A673 (cell line): ENCODE measurements around the gene YIPF3. TPM values are rescaled to one million over a fixed set of nuclear protein-coding genes. Genes with fewer than 3 reads are reported as not detected.
A peak's percentile ranks its signal among the peaks of the same experiment; 100 is the strongest.

ENCODE experiments used
- BruUV-seq: library from RNA; stranded (reverse); fragments of 400-500 nt; replicated peaks from 2 replicates; lab custom pipeline; 2021; lab: Mats Ljungman, UMichigan
- CTCF ChIA-PET: fragments of 300-600 bp; sonication (Branson Sonifier 250); formaldehyde crosslinking; loops from one replicate; lab custom pipeline; 2022; ENCODE audit warnings: antibody characterized with exemption; lab: Charles Lee
- POLR2A ChIA-PET: fragments of 300-600 bp; sonication (Branson Sonifier 250); formaldehyde crosslinking; loops from one replicate; lab custom pipeline; 2022; ENCODE audit warnings: antibody characterized with exemption; ENCODE audit not compliant: low non-redundant PET; lab: Charles Lee
- DNase-seq: peaks from one replicate; pipeline ENCODE4 v3.0.0-alpha.2; 2015; ENCODE audit warnings: low spot score
- H3K27ac ChIP-seq: fragments of 200-600 bp; sonication (generic); 2 replicates; pipeline ENCODE4 v1.5.1; 2016; ENCODE audit warnings: mixed run types, low read depth, mild to moderate bottlenecking, mixed read lengths, antibody characterized with exemption, low read length; ENCODE audit not compliant: poor library complexity, severe bottlenecking
- H3K27me3 ChIP-seq: fragments of 200-600 bp; sonication (generic); replicated peaks from 2 replicates; pipeline ENCODE4 v1.6.1; 2017; ENCODE audit warnings: mixed run types, low read depth, mild to moderate bottlenecking, mixed read lengths, antibody characterized with exemption, low read length; ENCODE audit not compliant: insufficient read depth, poor library complexity
- H3K36me3 ChIP-seq: fragments of 200-600 bp; sonication (generic); 2 replicates; pipeline ENCODE4 v1.6.1; 2016; ENCODE audit warnings: mixed run types, mild to moderate bottlenecking, mixed read lengths, antibody characterized with exemption, low read length; ENCODE audit not compliant: insufficient read depth, poor library complexity, severe bottlenecking
- H3K4me1 ChIP-seq: fragments of 200-600 bp; sonication (generic); 2 replicates; pipeline ENCODE4 v1.6.1; 2017; ENCODE audit warnings: mixed run types, mild to moderate bottlenecking, mixed read lengths, antibody characterized with exemption, low read length; ENCODE audit not compliant: insufficient read depth, poor library complexity, severe bottlenecking
- H3K4me3 ChIP-seq: fragments of 200-600 bp; sonication (generic); 2 replicates; pipeline ENCODE4 v1.5.1; 2016; ENCODE audit warnings: low read depth, mixed run types, mild to moderate bottlenecking, mixed read lengths, low read length; ENCODE audit not compliant: poor library complexity, severe bottlenecking
- H3K9me3 ChIP-seq: fragments of 200-600 bp; sonication (generic); 2 replicates; pipeline ENCODE4 v1.6.1; 2016; ENCODE audit warnings: mixed run types, low read depth, mild to moderate bottlenecking, mixed read lengths, antibody characterized with exemption, low read length; ENCODE audit not compliant: poor library complexity, severe bottlenecking
- EZH2 ChIP-seq: fragments of 200-600 bp; sonication (generic); IDR thresholded peaks from 2 replicates; pipeline ENCODE4 v1.6.1; 2017; ENCODE audit warnings: borderline replicate concordance, low read depth, mild to moderate bottlenecking, mixed read lengths, antibody characterized with exemption, low read length; ENCODE audit not compliant: poor library complexity, severe bottlenecking
- intact Hi-C: fragments of 100-400 bp; cut with micrococcal nuclease; formaldehyde crosslinking; loops from one replicate; pipeline ENCODE4 v1.10.0; 2022; ENCODE audit not compliant: unreplicated experiment
- total RNA-seq: library from RNA; stranded (reverse); gene quantifications from 2 replicates; pipeline ENCODE4 v1.2.3, GENCODE V29; 2021
- TF ChIP-seq, protein P1 (sequence below): fragments of 300-800, 200-600 bp; sonication (generic); conservative IDR thresholded peaks from 2 replicates; pipeline ENCODE4 v1.5.1; 2017; ENCODE audit warnings: low read depth, mild to moderate bottlenecking, antibody characterized with exemption, low read length, moderate library complexity, mixed read lengths

Gene YIPF3
- total RNA-seq, 1 experiment from 2014 or later, result 75.1 TPM

DNA sequence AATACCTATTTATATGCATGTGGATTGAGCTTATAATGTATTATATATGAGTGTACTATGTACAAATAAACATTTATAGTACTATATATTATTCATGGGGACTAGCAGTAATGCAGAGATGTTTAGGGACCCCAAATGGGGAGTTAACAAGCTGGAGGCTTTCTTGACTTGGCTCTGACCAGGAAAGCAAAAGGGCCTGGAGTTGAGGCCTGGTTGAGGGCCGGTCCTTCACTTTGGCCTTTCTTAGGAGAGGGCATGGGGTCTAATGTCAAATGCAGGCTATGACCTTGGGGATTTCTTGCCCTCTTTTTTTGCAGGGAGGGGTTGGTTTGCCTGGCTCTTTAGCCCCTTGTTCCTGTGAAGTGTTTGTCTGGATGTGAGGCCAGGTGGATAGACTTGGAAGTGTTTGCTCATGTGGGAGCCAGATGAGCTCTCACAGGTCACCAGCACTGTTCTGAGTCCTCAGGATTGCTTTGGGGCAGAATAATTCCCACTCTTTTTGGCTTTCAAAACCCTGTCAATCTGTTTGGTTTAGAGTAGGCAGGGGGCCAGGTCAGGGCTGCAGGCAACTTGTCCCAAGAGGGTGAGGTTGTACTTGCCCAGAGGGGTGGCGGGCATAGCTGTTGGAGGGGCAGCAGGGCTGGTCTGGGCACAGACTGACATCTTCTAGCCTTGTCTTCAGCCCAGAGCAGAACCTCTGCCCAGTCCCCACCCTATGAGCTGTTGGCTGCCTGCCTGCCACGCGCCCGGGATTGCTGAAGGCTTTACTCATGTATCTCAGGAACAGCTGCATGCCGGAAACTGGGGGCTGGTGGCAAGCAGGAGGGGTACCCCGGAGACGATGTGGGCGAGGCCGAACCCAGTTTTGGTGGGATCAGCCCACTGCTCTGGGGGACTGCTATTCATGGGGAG lies 24.7 kb downstream of the YIPF3 start:
- POLR2A ChIA-PET, result no interaction called here
- peak; percentile 64 for DNase-seq
- CTCF ChIA-PET, result interaction anchor here (1.1 to 1.6 kb wide), 2 partner anchors 15 to 18 kb away, joined by 3 to 5 read pairs; partner anchors contain the start of gene LRRC73
- Histone ChIP-seq H3K4me3 (peak overlapping the region; percentile 18), H3K27me3 (no peaks in the 10 kb centered on the region), H3K9me3 (no peaks in the 10 kb centered on the region), H3K4me1 (peaks cover 48% of the 10 kb centered on the region), H3K36me3 (no peaks in the 10 kb centered on the region), H3K27ac (peak overlapping the region; percentile 56)
- BruUV-seq, result no TSS peak
- intact Hi-C loops, result no loop called here
- no peak for TF ChIP-seq EZH2
- TF ChIP-seq, protein P1, sequence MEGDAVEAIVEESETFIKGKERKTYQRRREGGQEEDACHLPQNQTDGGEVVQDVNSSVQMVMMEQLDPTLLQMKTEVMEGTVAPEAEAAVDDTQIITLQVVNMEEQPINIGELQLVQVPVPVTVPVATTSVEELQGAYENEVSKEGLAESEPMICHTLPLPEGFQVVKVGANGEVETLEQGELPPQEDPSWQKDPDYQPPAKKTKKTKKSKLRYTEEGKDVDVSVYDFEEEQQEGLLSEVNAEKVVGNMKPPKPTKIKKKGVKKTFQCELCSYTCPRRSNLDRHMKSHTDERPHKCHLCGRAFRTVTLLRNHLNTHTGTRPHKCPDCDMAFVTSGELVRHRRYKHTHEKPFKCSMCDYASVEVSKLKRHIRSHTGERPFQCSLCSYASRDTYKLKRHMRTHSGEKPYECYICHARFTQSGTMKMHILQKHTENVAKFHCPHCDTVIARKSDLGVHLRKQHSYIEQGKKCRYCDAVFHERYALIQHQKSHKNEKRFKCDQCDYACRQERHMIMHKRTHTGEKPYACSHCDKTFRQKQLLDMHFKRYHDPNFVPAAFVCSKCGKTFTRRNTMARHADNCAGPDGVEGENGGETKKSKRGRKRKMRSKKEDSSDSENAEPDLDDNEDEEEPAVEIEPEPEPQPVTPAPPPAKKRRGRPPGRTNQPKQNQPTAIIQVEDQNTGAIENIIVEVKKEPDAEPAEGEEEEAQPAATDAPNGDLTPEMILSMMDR, result no peak

DNA sequence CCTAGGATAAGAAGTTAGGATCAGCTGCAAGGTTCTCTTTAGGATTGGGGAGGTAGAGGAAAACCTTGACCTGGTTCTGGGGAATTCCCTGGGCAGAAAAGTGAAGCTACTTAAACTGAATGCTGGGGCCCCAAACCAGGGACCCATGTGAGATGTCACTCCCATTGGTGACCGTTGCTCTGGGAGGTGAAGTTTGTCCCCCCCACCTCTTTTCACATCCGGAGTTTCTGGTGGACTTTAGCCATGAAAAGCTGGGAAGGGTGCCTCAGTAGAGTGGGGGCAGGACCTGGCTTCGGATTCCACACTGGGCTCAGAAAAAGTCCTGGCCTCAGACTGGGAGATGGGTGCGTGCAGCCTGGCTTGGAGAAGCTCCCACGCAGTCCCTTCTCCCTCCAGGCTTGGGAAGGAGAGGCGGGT lies 26.2 kb downstream of the YIPF3 start:
- Histone ChIP-seq H3K36me3 (no peaks in the 10 kb centered on the region), H3K4me3 (no peak overlapping the region), H3K4me1 (peaks cover 42% of the 10 kb centered on the region), H3K27me3 (no peaks in the 10 kb centered on the region), H3K27ac (no peak overlapping the region), H3K9me3 (no peaks in the 10 kb centered on the region)
- CTCF ChIA-PET, result no interaction called here
- no peak for TF ChIP-seq EZH2
- TF ChIP-seq, protein P1, result no peak
- intact Hi-C loops, result no loop called here
- no peak for DNase-seq
- no TSS peak for BruUV-seq
- POLR2A ChIA-PET, result no interaction called here

DNA sequence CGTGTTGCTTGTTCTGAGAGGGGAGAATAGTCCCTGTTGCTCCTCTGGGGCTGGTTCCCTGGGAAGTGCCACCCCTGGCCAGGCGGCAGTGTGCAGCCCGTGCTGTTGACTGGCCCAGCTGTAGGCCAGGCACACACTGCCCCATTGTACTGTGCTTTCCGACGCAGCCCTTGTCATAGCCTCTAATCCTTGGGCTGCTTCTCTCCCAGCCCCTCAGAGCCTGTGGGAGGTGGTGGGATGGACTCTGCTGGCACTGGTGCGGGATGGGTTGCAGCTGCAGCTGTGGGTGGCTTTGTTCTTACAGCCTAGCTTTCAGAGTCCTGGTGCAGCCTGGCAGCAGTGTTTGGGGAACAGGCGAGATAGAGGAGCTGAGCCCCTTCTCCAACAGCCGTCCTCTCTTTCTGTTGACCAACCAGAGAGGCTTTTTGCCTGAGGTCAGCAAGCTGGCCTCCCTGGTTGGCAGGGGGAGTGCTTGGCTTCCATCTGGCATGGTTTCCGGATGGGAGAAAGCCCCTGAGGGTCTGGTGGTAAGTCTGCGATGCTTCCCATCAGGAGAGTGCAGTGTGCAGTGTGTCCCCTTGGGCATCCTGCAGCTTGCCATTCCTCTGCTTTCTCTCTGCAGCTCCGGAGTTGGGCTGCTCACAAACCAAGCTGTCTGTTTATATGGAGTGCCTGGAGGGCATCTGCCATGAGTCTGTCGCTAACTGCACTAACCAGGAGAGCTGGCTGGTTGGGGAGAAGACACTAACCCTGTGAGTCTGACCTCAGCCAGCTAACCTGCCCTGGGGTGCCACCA lies 27.3 kb downstream of the YIPF3 start:
- H3K27ac ChIP-seq, result no peak overlapping the region
- no TSS peak for BruUV-seq
- no peak for DNase-seq
- ChIA-PET POLR2A (no interaction called here), CTCF (interaction anchor here (0.6 kb wide), 1 partner anchor 32 kb away, joined by 6 read pairs; no protein-coding TSS in a partner anchor)
- no peaks in the 10 kb centered on the region for H3K27me3 ChIP-seq
- H3K36me3 ChIP-seq, result no peaks in the 10 kb centered on the region
- H3K4me3 ChIP-seq, result no peak overlapping the region
- H3K4me1 ChIP-seq, result peaks cover 37% of the 10 kb centered on the region
- H3K9me3 ChIP-seq, result no peaks in the 10 kb centered on the region
- intact Hi-C loops, result no loop called here
- TF ChIP-seq, protein P1, result no peak
- TF ChIP-seq EZH2, result no peak
